Measurements from ENCODE around the gene IDS. TPM values are rescaled to one million over a fixed set of nuclear protein-coding genes. Genes with fewer than 3 reads are reported as not detected.
A peak's percentile ranks its signal among the peaks of the same experiment; 100 is the strongest.

Gene IDS
- total and polyA plus RNA-seq, 4 donors: 5.3 to 21.9 (median 15.4) TPM

DNA sequence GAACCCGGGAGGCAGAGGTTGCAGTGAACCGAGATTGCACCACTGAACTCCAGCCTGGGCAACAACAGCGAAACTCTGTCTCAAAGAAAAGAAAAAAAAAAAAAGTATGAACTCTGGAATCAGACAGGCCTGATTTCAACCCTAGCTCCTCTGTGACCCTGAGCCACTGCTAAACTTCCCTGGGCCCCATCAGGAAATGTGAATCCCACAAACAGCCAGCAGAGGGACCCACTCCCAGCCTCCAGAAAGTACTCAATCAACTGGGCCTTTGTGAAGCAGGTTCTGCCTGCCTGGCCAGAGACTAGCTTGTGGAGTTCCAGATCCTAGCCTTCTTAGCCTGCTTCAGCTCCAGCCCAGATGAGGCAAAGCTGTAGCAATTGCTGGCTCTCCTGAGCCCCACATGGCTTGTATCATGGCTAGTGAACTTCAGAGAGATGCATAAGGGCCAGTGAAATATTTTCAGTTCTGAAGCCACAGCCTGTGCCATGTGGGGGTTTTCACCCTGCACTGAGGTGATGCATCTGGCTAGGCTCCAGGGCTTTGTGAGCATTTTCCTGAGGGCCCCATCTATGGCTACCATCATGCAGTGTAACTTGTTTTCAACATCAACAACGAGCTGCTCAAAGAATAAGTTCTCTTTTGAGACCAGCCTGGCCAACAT lies 7.2 kb upstream of the IDS start:
- Histone ChIP-seq H3K9me3 (ENCODE audit: control insufficient read depth in 4 of 4, low read length in 3 of 4) (no peaks in the 10 kb centered on the region), H3K27ac (ENCODE audit: low read depth in 1 of 2, low read length in 2 of 2) (no peak overlapping the region), H3K4me3 (ENCODE audit: low read depth in 1 of 3, low read length in 3 of 3) (no peak overlapping the region), H3K27me3 (ENCODE audit: control insufficient read depth in 4 of 4, insufficient read depth in 4 of 4, low read length in 3 of 4) (no peaks in the 10 kb centered on the region), H3K36me3 (ENCODE audit: control insufficient read depth in 4 of 4, insufficient read depth in 3 of 4, low read depth in 1 of 4, low read length in 3 of 4) (no peaks in the 10 kb centered on the region), H3K9ac (ENCODE audit: low read depth in 1 of 2, low read length in 2 of 2) (no peak overlapping the region), H3K4me1 (ENCODE audit: control insufficient read depth in 4 of 4, insufficient read depth in 4 of 4, low read length in 3 of 4) (no peaks in the 10 kb centered on the region)
- 71% methylated on average over 4 of the region's 4 CpGs for WGBS
- peak; percentile 46 for DNase-seq (ENCODE audit: low spot score)
- TF ChIP-seq RXRA (IDR thresholded peaks at IDR 0.05) (peak in 1 of 2 donors; percentile 48), JUND (IDR thresholded peaks at IDR 0.05) (no peak), HNF4A (conservative IDR thresholded peaks at IDR 0.05) (peak in 1 of 2 donors; percentile 29), SP1 (IDR thresholded peaks at IDR 0.05) (no peak), RAD21 (IDR thresholded peaks at IDR 0.05) (peak; percentile 71 to 82)
- TF ChIP-seq, protein P1, sequence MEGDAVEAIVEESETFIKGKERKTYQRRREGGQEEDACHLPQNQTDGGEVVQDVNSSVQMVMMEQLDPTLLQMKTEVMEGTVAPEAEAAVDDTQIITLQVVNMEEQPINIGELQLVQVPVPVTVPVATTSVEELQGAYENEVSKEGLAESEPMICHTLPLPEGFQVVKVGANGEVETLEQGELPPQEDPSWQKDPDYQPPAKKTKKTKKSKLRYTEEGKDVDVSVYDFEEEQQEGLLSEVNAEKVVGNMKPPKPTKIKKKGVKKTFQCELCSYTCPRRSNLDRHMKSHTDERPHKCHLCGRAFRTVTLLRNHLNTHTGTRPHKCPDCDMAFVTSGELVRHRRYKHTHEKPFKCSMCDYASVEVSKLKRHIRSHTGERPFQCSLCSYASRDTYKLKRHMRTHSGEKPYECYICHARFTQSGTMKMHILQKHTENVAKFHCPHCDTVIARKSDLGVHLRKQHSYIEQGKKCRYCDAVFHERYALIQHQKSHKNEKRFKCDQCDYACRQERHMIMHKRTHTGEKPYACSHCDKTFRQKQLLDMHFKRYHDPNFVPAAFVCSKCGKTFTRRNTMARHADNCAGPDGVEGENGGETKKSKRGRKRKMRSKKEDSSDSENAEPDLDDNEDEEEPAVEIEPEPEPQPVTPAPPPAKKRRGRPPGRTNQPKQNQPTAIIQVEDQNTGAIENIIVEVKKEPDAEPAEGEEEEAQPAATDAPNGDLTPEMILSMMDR (IDR thresholded peaks at IDR 0.05; ENCODE audit: low read depth, low read length, missing input control): peak; percentile 56

DNA sequence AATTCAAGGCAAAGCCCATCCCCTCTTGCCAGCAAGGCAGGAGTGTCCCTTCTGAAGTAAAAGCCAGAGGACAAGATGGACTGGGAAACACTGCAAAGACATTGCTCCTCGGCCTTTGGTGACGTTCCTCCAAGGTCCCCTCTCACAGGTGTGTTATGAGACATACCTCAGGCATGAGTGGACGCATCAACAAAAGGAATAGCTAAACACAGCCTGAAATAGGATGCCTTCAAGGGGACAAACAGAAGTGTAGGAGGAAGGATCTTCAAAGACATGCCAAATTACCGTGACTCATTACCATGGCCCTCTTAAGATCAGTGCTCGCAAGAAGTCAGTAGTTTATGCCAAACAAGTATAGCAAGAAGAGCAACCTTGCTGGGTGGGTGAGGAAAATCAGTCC lies 6.0 kb upstream of the IDS start:
- Histone ChIP-seq H3K4me3 (ENCODE audit: low read depth in 1 of 3, low read length in 3 of 3) (no peak overlapping the region), H3K9ac (ENCODE audit: low read depth in 1 of 2, low read length in 2 of 2) (no peak overlapping the region), H3K36me3 (ENCODE audit: control insufficient read depth in 4 of 4, insufficient read depth in 3 of 4, low read depth in 1 of 4, low read length in 3 of 4) (no peaks in the 10 kb centered on the region), H3K9me3 (ENCODE audit: control insufficient read depth in 4 of 4, low read length in 3 of 4) (no peaks in the 10 kb centered on the region), H3K4me1 (ENCODE audit: control insufficient read depth in 4 of 4, insufficient read depth in 4 of 4, low read length in 3 of 4) (no peaks in the 10 kb centered on the region), H3K27ac (ENCODE audit: low read depth in 1 of 2, low read length in 2 of 2) (no peak overlapping the region), H3K27me3 (ENCODE audit: control insufficient read depth in 4 of 4, insufficient read depth in 4 of 4, low read length in 3 of 4) (no peaks in the 10 kb centered on the region)
- TF ChIP-seq HNF4G (IDR thresholded peaks at IDR 0.05): no peak
- WGBS: 89% methylated on average over 5 of the region's 5 CpGs
- DNase-seq (ENCODE audit: low spot score): no peak

DNA sequence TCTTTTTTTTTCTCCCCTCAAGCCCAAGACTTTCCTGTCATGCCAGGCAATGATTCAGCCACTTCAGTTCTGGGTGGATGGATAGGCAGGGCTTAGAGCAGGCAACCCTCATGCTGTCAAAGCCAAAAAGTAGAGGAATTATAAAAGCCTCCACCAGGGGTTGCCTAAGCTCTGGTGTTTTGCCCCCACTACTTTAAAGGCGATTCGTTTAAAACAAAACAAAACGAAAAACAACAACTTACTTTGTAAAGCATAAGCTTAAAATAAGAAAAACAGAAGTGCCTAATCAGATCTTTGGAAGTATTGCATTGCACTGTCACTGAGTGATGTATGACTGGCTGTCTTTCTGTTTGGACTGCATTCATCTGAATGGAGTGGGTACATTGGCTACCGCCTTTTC lies 5.3 kb upstream of the IDS start:
- H3K4me3 ChIP-seq (ENCODE audit: low read depth in 1 of 3, low read length in 3 of 3): no peak overlapping the region
- H3K36me3 ChIP-seq (ENCODE audit: control insufficient read depth in 4 of 4, insufficient read depth in 3 of 4, low read depth in 1 of 4, low read length in 3 of 4): no peaks in the 10 kb centered on the region
- H3K27ac ChIP-seq (ENCODE audit: low read depth in 1 of 2, low read length in 2 of 2): no peak overlapping the region
- no peaks in the 10 kb centered on the region for H3K9me3 ChIP-seq (ENCODE audit: control insufficient read depth in 4 of 4, low read length in 3 of 4)
- 38% methylated on average over 4 of the region's 4 CpGs for WGBS
- H3K9ac ChIP-seq (ENCODE audit: low read depth in 1 of 2, low read length in 2 of 2): no peak overlapping the region
- H3K27me3 ChIP-seq (ENCODE audit: control insufficient read depth in 4 of 4, insufficient read depth in 4 of 4, low read length in 3 of 4): no peaks in the 10 kb centered on the region
- no peak for DNase-seq (ENCODE audit: low spot score)
- TF ChIP-seq, protein P1 (IDR thresholded peaks at IDR 0.05; ENCODE audit: low read depth, low read length, missing input control): no peak
- TF ChIP-seq GABPA (IDR thresholded peaks at IDR 0.05 in 1 of 2, conservative IDR thresholded peaks at IDR 0.05 in 1 of 2) (no peak), FOXA1 (IDR thresholded peaks at IDR 0.05) (no peak), HNF4A (conservative IDR thresholded peaks at IDR 0.05) (no peak), FOXA2 (IDR thresholded peaks at IDR 0.05) (no peak), TAF1 (conservative IDR thresholded peaks at IDR 0.05) (no peak), HNF4G (IDR thresholded peaks at IDR 0.05) (no peak), EGR1 (IDR thresholded peaks at IDR 0.05; ENCODE audit: low read depth in 2 of 2) (no peak), RXRA (IDR thresholded peaks at IDR 0.05) (no peak), RAD21 (IDR thresholded peaks at IDR 0.05) (no peak), SP1 (IDR thresholded peaks at IDR 0.05) (no peak), JUND (IDR thresholded peaks at IDR 0.05) (no peak), NR2F2 (IDR thresholded peaks at IDR 0.05) (no peak), YY1 (IDR thresholded peaks at IDR 0.05) (no peak)
- TF ChIP-seq, protein P2, sequence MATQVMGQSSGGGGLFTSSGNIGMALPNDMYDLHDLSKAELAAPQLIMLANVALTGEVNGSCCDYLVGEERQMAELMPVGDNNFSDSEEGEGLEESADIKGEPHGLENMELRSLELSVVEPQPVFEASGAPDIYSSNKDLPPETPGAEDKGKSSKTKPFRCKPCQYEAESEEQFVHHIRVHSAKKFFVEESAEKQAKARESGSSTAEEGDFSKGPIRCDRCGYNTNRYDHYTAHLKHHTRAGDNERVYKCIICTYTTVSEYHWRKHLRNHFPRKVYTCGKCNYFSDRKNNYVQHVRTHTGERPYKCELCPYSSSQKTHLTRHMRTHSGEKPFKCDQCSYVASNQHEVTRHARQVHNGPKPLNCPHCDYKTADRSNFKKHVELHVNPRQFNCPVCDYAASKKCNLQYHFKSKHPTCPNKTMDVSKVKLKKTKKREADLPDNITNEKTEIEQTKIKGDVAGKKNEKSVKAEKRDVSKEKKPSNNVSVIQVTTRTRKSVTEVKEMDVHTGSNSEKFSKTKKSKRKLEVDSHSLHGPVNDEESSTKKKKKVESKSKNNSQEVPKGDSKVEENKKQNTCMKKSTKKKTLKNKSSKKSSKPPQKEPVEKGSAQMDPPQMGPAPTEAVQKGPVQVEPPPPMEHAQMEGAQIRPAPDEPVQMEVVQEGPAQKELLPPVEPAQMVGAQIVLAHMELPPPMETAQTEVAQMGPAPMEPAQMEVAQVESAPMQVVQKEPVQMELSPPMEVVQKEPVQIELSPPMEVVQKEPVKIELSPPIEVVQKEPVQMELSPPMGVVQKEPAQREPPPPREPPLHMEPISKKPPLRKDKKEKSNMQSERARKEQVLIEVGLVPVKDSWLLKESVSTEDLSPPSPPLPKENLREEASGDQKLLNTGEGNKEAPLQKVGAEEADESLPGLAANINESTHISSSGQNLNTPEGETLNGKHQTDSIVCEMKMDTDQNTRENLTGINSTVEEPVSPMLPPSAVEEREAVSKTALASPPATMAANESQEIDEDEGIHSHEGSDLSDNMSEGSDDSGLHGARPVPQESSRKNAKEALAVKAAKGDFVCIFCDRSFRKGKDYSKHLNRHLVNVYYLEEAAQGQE (IDR thresholded peaks at IDR 0.05): no peak
- TF ChIP-seq, protein P3, sequence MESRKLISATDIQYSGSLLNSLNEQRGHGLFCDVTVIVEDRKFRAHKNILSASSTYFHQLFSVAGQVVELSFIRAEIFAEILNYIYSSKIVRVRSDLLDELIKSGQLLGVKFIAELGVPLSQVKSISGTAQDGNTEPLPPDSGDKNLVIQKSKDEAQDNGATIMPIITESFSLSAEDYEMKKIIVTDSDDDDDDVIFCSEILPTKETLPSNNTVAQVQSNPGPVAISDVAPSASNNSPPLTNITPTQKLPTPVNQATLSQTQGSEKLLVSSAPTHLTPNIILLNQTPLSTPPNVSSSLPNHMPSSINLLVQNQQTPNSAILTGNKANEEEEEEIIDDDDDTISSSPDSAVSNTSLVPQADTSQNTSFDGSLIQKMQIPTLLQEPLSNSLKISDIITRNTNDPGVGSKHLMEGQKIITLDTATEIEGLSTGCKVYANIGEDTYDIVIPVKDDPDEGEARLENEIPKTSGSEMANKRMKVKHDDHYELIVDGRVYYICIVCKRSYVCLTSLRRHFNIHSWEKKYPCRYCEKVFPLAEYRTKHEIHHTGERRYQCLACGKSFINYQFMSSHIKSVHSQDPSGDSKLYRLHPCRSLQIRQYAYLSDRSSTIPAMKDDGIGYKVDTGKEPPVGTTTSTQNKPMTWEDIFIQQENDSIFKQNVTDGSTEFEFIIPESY (IDR thresholded peaks at IDR 0.05): no peak
- TF ChIP-seq, protein P4, sequence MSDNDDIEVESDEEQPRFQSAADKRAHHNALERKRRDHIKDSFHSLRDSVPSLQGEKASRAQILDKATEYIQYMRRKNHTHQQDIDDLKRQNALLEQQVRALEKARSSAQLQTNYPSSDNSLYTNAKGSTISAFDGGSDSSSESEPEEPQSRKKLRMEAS (IDR thresholded peaks at IDR 0.05): no peak
- no peaks in the 10 kb centered on the region for H3K4me1 ChIP-seq (ENCODE audit: control insufficient read depth in 4 of 4, insufficient read depth in 4 of 4, low read length in 3 of 4)
